HepG2 (cell line): ENCODE results near the gene DOCK2. TPM values are rescaled to one million over a fixed set of nuclear protein-coding genes. Genes with fewer than 3 reads are reported as not detected.

ENCODE experiments used
- ATAC-seq: fragments of 200-7000 bp; cut with Tn5 transposase; 3 replicates; pipeline ENCODE4 v1.9.1; 2020; ENCODE audit warnings: mild to moderate bottlenecking, moderate library complexity
- BruUV-seq: library from RNA; stranded (reverse); fragments of 400-500 nt; replicated peaks from 2 replicates; lab custom pipeline; 2021; lab: Mats Ljungman, UMichigan
- CTCF ChIA-PET: fragments of 300-600 bp; formaldehyde crosslinking; extraction: SDS; loops from one replicate; lab custom pipeline; 2021; ENCODE audit warnings: low total read pairs, inconsistent platforms, low intra/inter-chr PET ratio; lab: Yijun Ruan, JAX
- POLR2A ChIA-PET: fragments of 350-600 bp; sonication (Branson Sonifier 250); formaldehyde crosslinking; loops from one replicate; lab custom pipeline; 2020; ENCODE audit warnings: antibody characterized with exemption, inconsistent platforms; lab: Yijun Ruan, JAX
- DNase-seq: peaks from one replicate; pipeline ENCODE4 v3.0.0-alpha.2; 2015; ENCODE audit warnings: low spot score
- FAIRE-seq: peaks from 3 replicates; lab custom pipeline; 2011; peaks lifted over from hg19 to GRCh38; lab: Jason Lieb, UNC
- H2AFZ ChIP-seq: one replicate; pipeline ENCODE4 v1.6.1; 2011; ENCODE audit warnings: low read length, inconsistent platforms
- H3K27ac ChIP-seq: fragments of 300-600 bp; 3 replicates; pipeline ENCODE4 v1.8.0; 2011; ENCODE audit warnings: mixed run types, mild to moderate bottlenecking, mixed read lengths, low read length, inconsistent platforms; ENCODE audit not compliant: insufficient read depth; ENCODE audit errors: extremely low read length
- H3K27me3 ChIP-seq, 2 experiments: fragments of 200-600 bp in 1 of 2; 2 replicates in 1 of 2; 3 replicates in 1 of 2; pipeline versions ENCODE4 v1.6.0 to v1.8.0; 2011; ENCODE audit warnings: low read length in 2 of 2, mild to moderate bottlenecking in 2 of 2, moderate library complexity in 2 of 2, inconsistent platforms in 1 of 2; ENCODE audit not compliant: insufficient read depth in 2 of 2, control insufficient read depth in 1 of 2
- H3K36me3 ChIP-seq, 2 experiments: fragments of 200-600 bp in 1 of 2; replicated peaks in 1 of 2; 2 replicates in 1 of 2; 3 replicates in 1 of 2; pipeline versions ENCODE4 v1.5.1 to v1.8.0; 2011; ENCODE audit warnings: low read length in 2 of 2, inconsistent platforms in 1 of 2; ENCODE audit not compliant: insufficient read depth in 2 of 2, control insufficient read depth in 1 of 2
- H3K4me1 ChIP-seq: 2 replicates; pipeline ENCODE4 v1.5.1; 2012; ENCODE audit warnings: low read length, inconsistent platforms; ENCODE audit not compliant: insufficient read depth
- H3K4me2 ChIP-seq: 2 replicates; pipeline ENCODE4 v1.6.0; 2011; ENCODE audit warnings: low read depth, low read length, inconsistent platforms
- H3K4me3 ChIP-seq, 3 experiments: fragments of 200-600 bp in 1 of 3; sonication (generic), shearing (Covaris generic) in 1 of 3; replicated peaks in 1 of 3; 2 replicates each; pipeline ENCODE4 v1.5.1; 2011 to 2016; ENCODE audit warnings: low read length in 3 of 3, inconsistent platforms in 2 of 3, low read depth in 2 of 3, mild to moderate bottlenecking in 2 of 3, control low read depth in 1 of 3, mixed read lengths in 1 of 3; ENCODE audit not compliant: insufficient read depth in 1 of 3
- H3K79me2 ChIP-seq: one replicate; pipeline ENCODE4 v1.6.1; 2011; ENCODE audit warnings: low read length, inconsistent platforms; ENCODE audit not compliant: insufficient read depth
- H3K9ac ChIP-seq: 2 replicates; pipeline ENCODE4 v1.6.0; 2011; ENCODE audit warnings: mild to moderate bottlenecking, low read depth, low read length, inconsistent platforms; ENCODE audit not compliant: insufficient read depth
- H3K9me3 ChIP-seq: 2 replicates; pipeline ENCODE4 v1.5.1; 2012; ENCODE audit warnings: mild to moderate bottlenecking, low read length
- H4K20me1 ChIP-seq: 2 replicates; pipeline ENCODE4 v1.6.0; 2011; ENCODE audit warnings: inconsistent platforms, mild to moderate bottlenecking, low read length, moderate library complexity; ENCODE audit not compliant: insufficient read depth
- MAFF ChIP-seq: IDR thresholded peaks from 2 replicates; pipeline ENCODE4 v1.6.1; 2011; ENCODE audit warnings: low read depth, low read length, improper control_type of control experiment
- MAFK ChIP-seq, 2 experiments: IDR thresholded peaks in 1 of 2; conservative IDR thresholded peaks in 1 of 2; 2 replicates each; pipeline ENCODE4 v1.6.1; 2011; ENCODE audit warnings: improper control_type of control experiment in 2 of 2, low read length in 2 of 2
- MIER3 ChIP-seq: IDR thresholded peaks from 2 replicates; pipeline ENCODE4 v1.6.1; 2016; ENCODE audit warnings: missing compliant biosample characterization, borderline replicate concordance
- NFE2L2 ChIP-seq: fragments of 150-350 bp; IDR thresholded peaks from 2 replicates; pipeline ENCODE4 v1.6.1; 2014; ENCODE audit warnings: low read length
- POLR2G ChIP-seq: fragments of 200-400 bp; formaldehyde crosslinking; IDR thresholded peaks from 2 replicates; pipeline ENCODE4 v1.6.1; 2018; ENCODE audit warnings: mild to moderate bottlenecking, low read depth, low read length, moderate library complexity
- RBM39 ChIP-seq: fragments of 200-400 bp; formaldehyde crosslinking; IDR thresholded peaks from one replicate; pipeline ENCODE4 v1.6.1; 2018; ENCODE audit warnings: antibody characterized with exemption, mild to moderate bottlenecking, low read depth, low read length; ENCODE audit not compliant: poor library complexity, severe bottlenecking
- ZNF687 ChIP-seq: sonication (generic); formaldehyde crosslinking; IDR thresholded peaks from 2 replicates; pipeline ENCODE4 v1.5.1; 2020; ENCODE audit warnings: mild to moderate bottlenecking, missing genetic modification reagents, moderate library complexity
- WGBS: methylation state at CpG from one replicate; pipeline ENCODE4 v1.1.6; 2017; ENCODE audit warnings: low lambda C conversion rate; 5-methylcytosine and 5-hydroxymethylcytosine counted together
- in situ Hi-C: cut with HindIII; loops from 2 replicates; pipeline ENCODE4 v1.10.0; 2017; ENCODE audit warnings: low pct_unique_long_range_greater_than_20kb; ENCODE audit not compliant: extremely low pct_ligation_motif_present
- intact Hi-C: fragments of 100-400 bp; cut with micrococcal nuclease; formaldehyde crosslinking; loops from one replicate; pipeline ENCODE4 v1.10.0; 2022; ENCODE audit not compliant: unreplicated experiment
- polyA plus RNA-seq, 8 experiments: library from polyadenylated mRNA; depleted of rRNA in 3 of 8; stranded (reverse) in 7 of 8; unstranded in 1 of 8; fragments of >200 nt; fragmentation: Illumina TruSeq in 4 of 8; extraction: Trizol in 4 of 8; gene quantifications; 2 replicates each; pipeline versions ENCODE4 v1.2.1 to v1.2.3, GENCODE V29; 2011 to 2016; ENCODE audit warnings: low read depth in 4 of 8, missing spikeins in 1 of 8, mixed read lengths in 1 of 8; ENCODE audit not compliant: insufficient read depth in 1 of 8
- total RNA-seq, 5 experiments: library from RNA; depleted of rRNA; stranded (reverse); fragments of >200 nt; fragmentation: Illumina TruSeq; extraction: Trizol; gene quantifications; 2 replicates each; pipeline ENCODE4 v1.2.3, GENCODE V29; 2016; ENCODE audit warnings: low read depth in 1 of 5

DOCK2 gene
- total and polyA plus RNA-seq, 2 of the 13 experiments (the other 11 are each of a cell fraction or from before 2014, with no cell fraction given) = not detected

- intact Hi-C loops (no loop called here), in situ Hi-C loops (no loop called here)
- DNase-seq (no peak), ATAC-seq (no peak), FAIRE-seq (no peak)
- H3K4me3 ChIP-seq = no peak overlapping the region
- TF ChIP-seq RBM39 (no peak), ZNF687 (CRISPR knock-in tag) (no peak)
- POLR2A ChIA-PET = no interaction called here
- no peaks in the 10 kb centered on the region for H3K79me2 ChIP-seq
- no peak overlapping the region for H3K27ac ChIP-seq
- H2AFZ ChIP-seq = no peak overlapping the region
- no peaks in the 10 kb centered on the region for H4K20me1 ChIP-seq
- H3K4me1 ChIP-seq = no peaks in the 10 kb centered on the region
- H3K36me3 ChIP-seq = no peaks in the 10 kb centered on the region
- BruUV-seq = no TSS peak
- WGBS = 0% methylated on average over 1 of the region's 1 CpG
- H3K27me3 ChIP-seq = no peaks in the 10 kb centered on the region
- no peak overlapping the region for H3K9ac ChIP-seq
- CTCF ChIA-PET = no interaction called here
- H3K9me3 ChIP-seq = peaks cover 44% of the 10 kb centered on the region
- no peak overlapping the region for H3K4me2 ChIP-seq
These were observed 214.3 kb downstream of the DOCK2 start for GRCh38 chr5:169851321-169851850.

- H3K9me3 ChIP-seq = peaks cover 19% of the 10 kb centered on the region
- POLR2A ChIA-PET = no interaction called here
- no peaks in the 10 kb centered on the region; a peak in 1 of 5 replicates for H3K27me3 ChIP-seq
- no peak overlapping the region for H3K4me3 ChIP-seq
- WGBS = 0% methylated on average over 2 of the region's 2 CpGs
- H3K79me2 ChIP-seq = no peaks in the 10 kb centered on the region
- H3K27ac ChIP-seq = no peak overlapping the region
- TF ChIP-seq POLR2G (no peak), MAFK (conservative IDR thresholded peaks at IDR 0.05 in 1 of 2, IDR thresholded peaks at IDR 0.05 in 1 of 2; ENCODE audit: low read length in 2 of 2) (peak; percentile 57 to 63), MIER3 (CRISPR knock-in tag) (no peak), NFE2L2 (peak; percentile 72; the same call in 1 of the 2 replicates), MAFF (peak; percentile 45)
- intact Hi-C loops (no loop called here), in situ Hi-C loops (no loop called here)
- CTCF ChIA-PET = no interaction called here
- no peak overlapping the region for H3K9ac ChIP-seq
- H2AFZ ChIP-seq = no peak overlapping the region
- no peaks in the 10 kb centered on the region for H4K20me1 ChIP-seq
- no TSS peak for BruUV-seq
- no peak for FAIRE-seq
- no peaks in the 10 kb centered on the region for H3K36me3 ChIP-seq
- no peak for ATAC-seq
- H3K4me1 ChIP-seq = no peaks in the 10 kb centered on the region
- no peak for DNase-seq
- H3K4me2 ChIP-seq = no peak overlapping the region
These were observed 219.5 kb downstream of the DOCK2 start for GRCh38 chr5:169856571-169856970.
